H1 (cell line): ENCODE results near the gene AKT1. TPM values are rescaled to one million over a fixed set of nuclear protein-coding genes. Genes with fewer than 3 reads are reported as not detected.

ENCODE experiments used
- CEBPB ChIP-seq: IDR thresholded peaks from 2 replicates; pipeline ENCODE4 v1.6.1; 2012; ENCODE audit warnings: low read depth, low read length
- POLR2AphosphoS5 ChIP-seq: IDR thresholded peaks from 2 replicates; pipeline ENCODE4 v1.6.1; 2011; ENCODE audit warnings: low read depth, low read length
- polyA plus RNA-seq, 7 experiments: library from polyadenylated mRNA; depleted of rRNA in 3 of 7; stranded (reverse) in 5 of 7; unstranded in 2 of 7; fragments of >200 nt in 5 of 7; fragments of 200-250 nt in 2 of 7; gene quantifications; 1 replicate in 5 of 7; 2 replicates in 1 of 7; 4 replicates in 1 of 7; pipeline versions ENCODE4 v1.2.1 to v1.2.3, GENCODE V29; 2011 to 2013; ENCODE audit warnings: missing spikeins in 2 of 7, mixed read lengths in 2 of 7
- total RNA-seq: library from RNA; stranded (reverse); fragmentation: NEBNext Ultra II Directional; extraction: Animal tissue kit (Norgen Biotek cat#: 25700); gene quantifications from 2 replicates; pipeline ENCODE4 v1.2.1, GENCODE V29; 2021
- TF ChIP-seq, protein P1 (sequence below): fragments of 300-600 bp; sonication (generic); IDR thresholded peaks from 2 replicates; pipeline ENCODE4 v1.7.1; 2012; ENCODE audit warnings: low read length, moderate library complexity, mild to moderate bottlenecking, inconsistent platforms; ENCODE audit not compliant: insufficient replicate concordance
- TF ChIP-seq, protein P2 (sequence below): IDR thresholded peaks from 2 replicates; pipeline ENCODE4 v1.6.1; 2012; ENCODE audit warnings: inconsistent platforms

AKT1 gene
- total and polyA plus RNA-seq, 2 of the 8 experiments (the other 6 are each of a cell fraction or from before 2014, with no cell fraction given), result 68.1 to 71.5 TPM

DNA sequence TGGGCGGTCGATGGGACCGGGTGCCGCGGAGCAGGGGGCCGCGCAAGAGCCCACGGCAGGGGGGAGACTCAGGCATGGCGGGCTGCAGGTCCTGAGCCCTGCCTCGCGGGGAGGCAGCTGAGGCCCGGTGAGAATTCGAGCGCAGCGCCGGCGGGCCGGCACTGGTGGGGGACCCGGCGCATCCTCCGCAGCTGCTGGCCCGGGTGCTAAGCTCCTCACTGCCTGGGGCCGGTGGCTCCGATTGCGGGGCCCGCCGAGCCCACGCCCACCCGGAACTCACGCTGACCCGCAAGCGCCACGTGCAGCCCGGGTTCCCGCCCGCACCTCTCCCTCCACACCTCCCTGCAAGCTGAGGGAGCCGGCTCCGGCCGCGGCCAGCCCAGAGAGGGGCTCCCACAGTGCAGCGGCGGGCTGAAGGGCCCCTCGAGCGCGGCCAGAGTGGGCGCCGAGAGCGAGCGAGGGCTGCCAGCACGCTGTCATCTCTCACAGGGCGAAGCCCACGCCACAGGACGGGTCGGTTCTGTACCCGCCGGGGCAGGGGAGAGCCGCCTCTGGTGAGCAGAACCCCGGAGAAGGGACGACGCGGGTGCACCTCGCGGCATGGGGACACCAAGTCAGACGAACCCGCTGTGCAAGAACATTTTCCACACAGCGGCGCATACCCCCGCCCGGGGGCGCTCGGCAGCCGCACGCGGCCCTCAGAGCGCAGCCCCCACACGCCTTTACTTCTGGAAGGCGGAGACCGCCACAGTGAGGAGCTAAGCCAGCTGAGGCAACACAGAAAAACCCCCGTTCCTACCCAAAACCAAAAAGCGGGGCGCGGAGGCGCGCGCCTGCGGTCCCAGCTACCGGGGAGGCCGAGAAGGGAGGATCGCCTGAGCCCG lies 43.8 kb downstream of the AKT1 start (continued):
- TF ChIP-seq, protein P1, sequence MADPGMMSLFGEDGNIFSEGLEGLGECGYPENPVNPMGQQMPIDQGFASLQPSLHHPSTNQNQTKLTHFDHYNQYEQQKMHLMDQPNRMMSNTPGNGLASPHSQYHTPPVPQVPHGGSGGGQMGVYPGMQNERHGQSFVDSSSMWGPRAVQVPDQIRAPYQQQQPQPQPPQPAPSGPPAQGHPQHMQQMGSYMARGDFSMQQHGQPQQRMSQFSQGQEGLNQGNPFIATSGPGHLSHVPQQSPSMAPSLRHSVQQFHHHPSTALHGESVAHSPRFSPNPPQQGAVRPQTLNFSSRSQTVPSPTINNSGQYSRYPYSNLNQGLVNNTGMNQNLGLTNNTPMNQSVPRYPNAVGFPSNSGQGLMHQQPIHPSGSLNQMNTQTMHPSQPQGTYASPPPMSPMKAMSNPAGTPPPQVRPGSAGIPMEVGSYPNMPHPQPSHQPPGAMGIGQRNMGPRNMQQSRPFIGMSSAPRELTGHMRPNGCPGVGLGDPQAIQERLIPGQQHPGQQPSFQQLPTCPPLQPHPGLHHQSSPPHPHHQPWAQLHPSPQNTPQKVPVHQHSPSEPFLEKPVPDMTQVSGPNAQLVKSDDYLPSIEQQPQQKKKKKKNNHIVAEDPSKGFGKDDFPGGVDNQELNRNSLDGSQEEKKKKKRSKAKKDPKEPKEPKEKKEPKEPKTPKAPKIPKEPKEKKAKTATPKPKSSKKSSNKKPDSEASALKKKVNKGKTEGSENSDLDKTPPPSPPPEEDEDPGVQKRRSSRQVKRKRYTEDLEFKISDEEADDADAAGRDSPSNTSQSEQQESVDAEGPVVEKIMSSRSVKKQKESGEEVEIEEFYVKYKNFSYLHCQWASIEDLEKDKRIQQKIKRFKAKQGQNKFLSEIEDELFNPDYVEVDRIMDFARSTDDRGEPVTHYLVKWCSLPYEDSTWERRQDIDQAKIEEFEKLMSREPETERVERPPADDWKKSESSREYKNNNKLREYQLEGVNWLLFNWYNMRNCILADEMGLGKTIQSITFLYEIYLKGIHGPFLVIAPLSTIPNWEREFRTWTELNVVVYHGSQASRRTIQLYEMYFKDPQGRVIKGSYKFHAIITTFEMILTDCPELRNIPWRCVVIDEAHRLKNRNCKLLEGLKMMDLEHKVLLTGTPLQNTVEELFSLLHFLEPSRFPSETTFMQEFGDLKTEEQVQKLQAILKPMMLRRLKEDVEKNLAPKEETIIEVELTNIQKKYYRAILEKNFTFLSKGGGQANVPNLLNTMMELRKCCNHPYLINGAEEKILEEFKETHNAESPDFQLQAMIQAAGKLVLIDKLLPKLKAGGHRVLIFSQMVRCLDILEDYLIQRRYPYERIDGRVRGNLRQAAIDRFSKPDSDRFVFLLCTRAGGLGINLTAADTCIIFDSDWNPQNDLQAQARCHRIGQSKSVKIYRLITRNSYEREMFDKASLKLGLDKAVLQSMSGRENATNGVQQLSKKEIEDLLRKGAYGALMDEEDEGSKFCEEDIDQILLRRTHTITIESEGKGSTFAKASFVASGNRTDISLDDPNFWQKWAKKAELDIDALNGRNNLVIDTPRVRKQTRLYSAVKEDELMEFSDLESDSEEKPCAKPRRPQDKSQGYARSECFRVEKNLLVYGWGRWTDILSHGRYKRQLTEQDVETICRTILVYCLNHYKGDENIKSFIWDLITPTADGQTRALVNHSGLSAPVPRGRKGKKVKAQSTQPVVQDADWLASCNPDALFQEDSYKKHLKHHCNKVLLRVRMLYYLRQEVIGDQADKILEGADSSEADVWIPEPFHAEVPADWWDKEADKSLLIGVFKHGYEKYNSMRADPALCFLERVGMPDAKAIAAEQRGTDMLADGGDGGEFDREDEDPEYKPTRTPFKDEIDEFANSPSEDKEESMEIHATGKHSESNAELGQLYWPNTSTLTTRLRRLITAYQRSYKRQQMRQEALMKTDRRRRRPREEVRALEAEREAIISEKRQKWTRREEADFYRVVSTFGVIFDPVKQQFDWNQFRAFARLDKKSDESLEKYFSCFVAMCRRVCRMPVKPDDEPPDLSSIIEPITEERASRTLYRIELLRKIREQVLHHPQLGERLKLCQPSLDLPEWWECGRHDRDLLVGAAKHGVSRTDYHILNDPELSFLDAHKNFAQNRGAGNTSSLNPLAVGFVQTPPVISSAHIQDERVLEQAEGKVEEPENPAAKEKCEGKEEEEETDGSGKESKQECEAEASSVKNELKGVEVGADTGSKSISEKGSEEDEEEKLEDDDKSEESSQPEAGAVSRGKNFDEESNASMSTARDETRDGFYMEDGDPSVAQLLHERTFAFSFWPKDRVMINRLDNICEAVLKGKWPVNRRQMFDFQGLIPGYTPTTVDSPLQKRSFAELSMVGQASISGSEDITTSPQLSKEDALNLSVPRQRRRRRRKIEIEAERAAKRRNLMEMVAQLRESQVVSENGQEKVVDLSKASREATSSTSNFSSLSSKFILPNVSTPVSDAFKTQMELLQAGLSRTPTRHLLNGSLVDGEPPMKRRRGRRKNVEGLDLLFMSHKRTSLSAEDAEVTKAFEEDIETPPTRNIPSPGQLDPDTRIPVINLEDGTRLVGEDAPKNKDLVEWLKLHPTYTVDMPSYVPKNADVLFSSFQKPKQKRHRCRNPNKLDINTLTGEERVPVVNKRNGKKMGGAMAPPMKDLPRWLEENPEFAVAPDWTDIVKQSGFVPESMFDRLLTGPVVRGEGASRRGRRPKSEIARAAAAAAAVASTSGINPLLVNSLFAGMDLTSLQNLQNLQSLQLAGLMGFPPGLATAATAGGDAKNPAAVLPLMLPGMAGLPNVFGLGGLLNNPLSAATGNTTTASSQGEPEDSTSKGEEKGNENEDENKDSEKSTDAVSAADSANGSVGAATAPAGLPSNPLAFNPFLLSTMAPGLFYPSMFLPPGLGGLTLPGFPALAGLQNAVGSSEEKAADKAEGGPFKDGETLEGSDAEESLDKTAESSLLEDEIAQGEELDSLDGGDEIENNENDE, result no peak
- TF ChIP-seq CEBPB (no peak), POLR2AphosphoS5 (no peak)
- TF ChIP-seq, protein P2, sequence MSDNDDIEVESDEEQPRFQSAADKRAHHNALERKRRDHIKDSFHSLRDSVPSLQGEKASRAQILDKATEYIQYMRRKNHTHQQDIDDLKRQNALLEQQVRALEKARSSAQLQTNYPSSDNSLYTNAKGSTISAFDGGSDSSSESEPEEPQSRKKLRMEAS, result no peak
